Lung (tissue), 12 donors: ENCODE data around the gene GRXCR1. TPM values are rescaled to one million over a fixed set of nuclear protein-coding genes. Genes with fewer than 3 reads are reported as not detected.

Experiments used
- ATAC-seq: fragments of 200-7000 bp; cut with Tn5 transposase; one replicate; pipeline ENCODE4 v1.9.1; 2020; ENCODE audit warnings: moderate number of reproducible peaks; ENCODE audit not compliant: insufficient read depth, low FRiP score
- DNase-seq, 3 donors: peaks; one replicate each; pipeline ENCODE4 v3.0.0-alpha.2; 2013 to 2017
- H3K27ac ChIP-seq, 2 donors: one replicate each; pipeline ENCODE4 v1.5.1; 2013; ENCODE audit warnings: mild to moderate bottlenecking in 2 of 2, moderate library complexity in 2 of 2, control low read depth in 1 of 2, inconsistent platforms in 1 of 2, low read depth in 1 of 2, low read length in 1 of 2
- H3K27me3 ChIP-seq, 3 donors: one replicate each; pipeline ENCODE4 v1.5.1; 2013; ENCODE audit warnings: low read length in 2 of 3; ENCODE audit not compliant: control insufficient read depth in 3 of 3, insufficient read depth in 3 of 3
- H3K36me3 ChIP-seq, 4 donors: one replicate each; pipeline ENCODE4 v1.5.1; 2013; ENCODE audit warnings: low read length in 4 of 4, mild to moderate bottlenecking in 1 of 4, moderate library complexity in 1 of 4; ENCODE audit not compliant: control insufficient read depth in 4 of 4, insufficient read depth in 4 of 4
- H3K4me1 ChIP-seq, 5 donors: one replicate each; pipeline ENCODE4 v1.5.1; 2013; ENCODE audit warnings: low read length in 5 of 5, mild to moderate bottlenecking in 2 of 5, moderate library complexity in 1 of 5; ENCODE audit not compliant: control insufficient read depth in 5 of 5, insufficient read depth in 5 of 5
- H3K4me3 ChIP-seq: one replicate; pipeline ENCODE4 v1.5.1; 2013; ENCODE audit warnings: mild to moderate bottlenecking, control low read depth, moderate library complexity
- H3K9ac ChIP-seq, 2 donors: one replicate each; pipeline ENCODE4 v1.5.1; 2013; ENCODE audit warnings: low read length in 2 of 2, control low read depth in 1 of 2; ENCODE audit not compliant: insufficient read depth in 1 of 2
- H3K9me3 ChIP-seq, 4 donors: one replicate each; pipeline ENCODE4 v1.5.1; 2013; ENCODE audit warnings: low read length in 3 of 4, mild to moderate bottlenecking in 1 of 4, moderate library complexity in 1 of 4; ENCODE audit not compliant: control insufficient read depth in 4 of 4, insufficient read depth in 3 of 4
- WGBS, 2 donors: extraction: QIAGEN DNeasy Blood & Tissue Kit; methylation state at CpG; one replicate each; pipeline ENCODE4 v1.1.7; 2013; 5-methylcytosine and 5-hydroxymethylcytosine counted together
- polyA plus RNA-seq, 2 donors: library from polyadenylated mRNA; stranded (reverse); fragments of 200-250 nt; gene quantifications; one replicate each; pipeline ENCODE4 v1.2.1, GENCODE V29; 2013
- total RNA-seq, 2 donors: library from RNA; depleted of rRNA in 1 of 2; stranded (reverse); fragments of >200 nt in 1 of 2; gene quantifications; one replicate each; pipeline ENCODE4 v1.2.1, GENCODE V29; 2014 to 2021
- TF ChIP-seq, protein P1 (sequence below): IDR thresholded peaks from 2 replicates; pipeline ENCODE4 v1.5.1; 2012; ENCODE audit warnings: mild to moderate bottlenecking; ENCODE audit errors: control extremely low read depth, extremely low read depth
- donor health status: control.
- donor health status: control.
- donor health status: Bipolar disorder and iron deficiency.
- donor health status: healthy.
- donor health status: DM: yes; HTN: yes; CAD: no.

GRXCR1 gene
- total and polyA plus RNA-seq, 4 donors: not detected

GRCh38 chr4:42915484-42915883, 23.0 kb downstream of the GRXCR1 start:
- Histone ChIP-seq H3K4me1 (no peaks in the 10 kb centered on the region), H3K27me3 (no peaks in the 10 kb centered on the region), H3K9ac (no peak overlapping the region), H3K27ac (no peak overlapping the region), H3K9me3 (peaks cover 0 to 2% (median 0%) of the 10 kb centered on the region in 4 donors), H3K36me3 (no peaks in the 10 kb centered on the region), H3K4me3 (no peak overlapping the region)
- TF ChIP-seq, protein P1, sequence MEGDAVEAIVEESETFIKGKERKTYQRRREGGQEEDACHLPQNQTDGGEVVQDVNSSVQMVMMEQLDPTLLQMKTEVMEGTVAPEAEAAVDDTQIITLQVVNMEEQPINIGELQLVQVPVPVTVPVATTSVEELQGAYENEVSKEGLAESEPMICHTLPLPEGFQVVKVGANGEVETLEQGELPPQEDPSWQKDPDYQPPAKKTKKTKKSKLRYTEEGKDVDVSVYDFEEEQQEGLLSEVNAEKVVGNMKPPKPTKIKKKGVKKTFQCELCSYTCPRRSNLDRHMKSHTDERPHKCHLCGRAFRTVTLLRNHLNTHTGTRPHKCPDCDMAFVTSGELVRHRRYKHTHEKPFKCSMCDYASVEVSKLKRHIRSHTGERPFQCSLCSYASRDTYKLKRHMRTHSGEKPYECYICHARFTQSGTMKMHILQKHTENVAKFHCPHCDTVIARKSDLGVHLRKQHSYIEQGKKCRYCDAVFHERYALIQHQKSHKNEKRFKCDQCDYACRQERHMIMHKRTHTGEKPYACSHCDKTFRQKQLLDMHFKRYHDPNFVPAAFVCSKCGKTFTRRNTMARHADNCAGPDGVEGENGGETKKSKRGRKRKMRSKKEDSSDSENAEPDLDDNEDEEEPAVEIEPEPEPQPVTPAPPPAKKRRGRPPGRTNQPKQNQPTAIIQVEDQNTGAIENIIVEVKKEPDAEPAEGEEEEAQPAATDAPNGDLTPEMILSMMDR: no peak
- ATAC-seq: no peak
- WGBS, 2 donors: 41 to 53% methylated on average over 1 of the region's 1 CpG
- DNase-seq: no peak

DNA sequence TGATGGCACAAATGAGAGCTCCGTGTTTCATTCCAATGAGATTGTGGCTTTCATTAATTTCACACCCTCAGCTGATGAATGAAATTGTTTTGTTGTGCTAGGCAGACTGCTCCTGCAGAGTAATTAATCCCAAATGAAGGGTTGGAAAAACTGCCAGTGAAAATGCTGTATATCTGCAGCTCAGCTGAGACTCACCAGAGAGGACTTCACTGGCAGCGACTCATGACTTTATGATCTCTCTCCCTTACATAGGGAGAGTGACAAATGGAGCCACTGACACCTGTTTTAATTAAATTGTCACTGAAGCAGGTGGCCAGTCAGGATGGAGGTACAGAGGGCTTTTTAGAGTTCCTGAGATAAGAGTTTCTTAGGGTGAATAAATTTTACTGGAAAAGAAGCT, 24.8 kb downstream of the GRXCR1 start:
- TF ChIP-seq, protein P1: no peak
- Histone ChIP-seq H3K36me3 (no peaks in the 10 kb centered on the region), H3K4me3 (no peak overlapping the region), H3K27me3 (peaks cover 0 to 2% (median 0%) of the 10 kb centered on the region in 3 donors), H3K9me3 (peaks cover 0 to 2% (median 0%) of the 10 kb centered on the region in 4 donors), H3K4me1 (no peaks in the 10 kb centered on the region), H3K9ac (no peak overlapping the region), H3K27ac (no peak overlapping the region)
- DNase-seq (no peak), ATAC-seq (no peak)
- 83 to 92% methylated on average over 2 of the region's 2 CpGs for WGBS, 2 donors

DNA sequence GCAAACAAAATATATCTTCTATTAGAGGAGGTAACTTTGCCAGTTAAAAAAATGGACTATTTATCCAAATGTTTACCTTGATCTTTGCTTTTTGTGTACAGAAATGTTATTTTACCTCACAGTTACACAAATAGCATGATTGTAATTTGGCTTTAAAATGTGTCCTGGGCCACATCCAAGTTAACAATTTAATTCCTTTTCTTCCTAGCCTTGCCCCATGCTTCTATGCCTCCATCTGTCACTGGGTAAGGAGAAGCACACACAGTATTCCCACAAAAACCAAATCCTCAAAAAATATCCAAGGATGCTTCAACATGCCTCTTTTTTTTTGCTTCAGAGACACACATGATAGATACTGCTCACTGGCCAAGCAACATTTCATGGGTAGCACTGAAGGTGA, 30.9 kb downstream of the GRXCR1 start:
- H3K27me3 ChIP-seq: peaks cover 0 to 2% (median 0%) of the 10 kb centered on the region in 3 donors
- H3K4me3 ChIP-seq: no peak overlapping the region
- H3K9me3 ChIP-seq: no peaks in the 10 kb centered on the region
- H3K36me3 ChIP-seq: no peaks in the 10 kb centered on the region
- H3K9ac ChIP-seq: no peak overlapping the region
- H3K27ac ChIP-seq: no peak overlapping the region
- DNase-seq (no peak), ATAC-seq (no peak)
- H3K4me1 ChIP-seq: no peaks in the 10 kb centered on the region
- TF ChIP-seq, protein P1: no peak

DNA sequence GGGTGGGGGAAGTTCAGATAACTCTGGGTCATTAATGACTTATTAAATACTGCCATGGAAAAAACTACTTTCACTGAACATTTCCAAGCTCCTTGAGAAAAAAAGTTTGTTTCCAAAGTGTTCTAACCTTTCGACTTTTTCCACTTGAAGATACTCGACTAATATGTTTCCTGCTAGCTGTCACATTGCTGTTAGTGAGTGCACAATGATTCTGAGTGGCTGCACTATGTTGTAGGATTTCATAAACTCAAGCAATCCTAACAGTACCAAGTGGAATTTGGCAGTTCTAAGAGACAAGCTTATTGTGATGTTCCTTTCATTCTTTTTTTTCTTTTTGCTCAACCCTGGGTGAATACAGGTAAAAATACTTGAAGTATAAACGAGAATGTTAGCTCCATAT, 33.4 kb downstream of the GRXCR1 start:
- 41 to 62% methylated on average over 3 of the region's 3 CpGs for WGBS, 2 donors
- TF ChIP-seq, protein P1: no peak
- Histone ChIP-seq H3K9me3 (no peaks in the 10 kb centered on the region), H3K4me3 (no peak overlapping the region), H3K27ac (no peak overlapping the region), H3K4me1 (no peaks in the 10 kb centered on the region), H3K36me3 (no peaks in the 10 kb centered on the region), H3K9ac (no peak overlapping the region), H3K27me3 (peaks cover 0 to 2% (median 0%) of the 10 kb centered on the region in 3 donors)
- peak in 2 of 3 donors; percentile 11 to 37 for DNase-seq
- peak; percentile 42 for ATAC-seq
